ENCODE measurements around the gene KIF5C. TPM values are rescaled to one million over a fixed set of nuclear protein-coding genes. Genes with fewer than 3 reads are reported as not detected.

The KIF5C gene
- total RNA-seq, 2 donors from 2014 or later, result 0.95 to 1.3 TPM

GRCh38 chr2:149049142-149049541 lies 174.1 kb downstream of the KIF5C start:
- intact Hi-C loops (cut with DNase I), result no loop called here

GRCh38 chr2:149050188-149050587 lies 175.2 kb downstream of the KIF5C start:
- intact Hi-C loops (cut with DNase I), result no loop called here
- no peak for DNase-seq (ENCODE audit: low spot score)

More at GRCh38 chr2:149049142-149049541, 174.1 kb downstream of the KIF5C start:
- DNase-seq (ENCODE audit: low spot score), result no peak

GRCh38 chr2:149055751-149056150 lies 180.7 kb downstream of the KIF5C start:
- no peak for DNase-seq (ENCODE audit: low spot score)
- intact Hi-C loops (cut with DNase I), result no loop called here

GRCh38 chr2:149056541-149057255 lies 181.7 kb downstream of the KIF5C start:
- intact Hi-C loops (cut with DNase I), result no loop called here

GRCh38 chr2:149057401-149057800 lies 182.4 kb downstream of the KIF5C start:
- intact Hi-C loops (cut with DNase I), result no loop called here
- DNase-seq (ENCODE audit: low spot score), result no peak

More at GRCh38 chr2:149056541-149057255, 181.7 kb downstream of the KIF5C start:
- DNase-seq (ENCODE audit: low spot score), result no peak

- no peak for DNase-seq (ENCODE audit: low spot score)
- intact Hi-C loops (cut with DNase I), result no loop called here
Observed at GRCh38 chr2:149058936-149059335, 183.9 kb downstream of the KIF5C start.

- intact Hi-C loops (cut with DNase I), result no loop called here
- DNase-seq (ENCODE audit: low spot score), result no peak
Observed at GRCh38 chr2:149059822-149060221, 184.8 kb downstream of the KIF5C start.

GRCh38 chr2:149061133-149061745 lies 186.2 kb downstream of the KIF5C start:
- intact Hi-C loops (cut with DNase I), result no loop called here
- no peak for DNase-seq (ENCODE audit: low spot score)

GRCh38 chr2:149062531-149062930 lies 187.5 kb downstream of the KIF5C start:
- intact Hi-C loops (cut with DNase I), result no loop called here
- no peak for DNase-seq (ENCODE audit: low spot score)

- intact Hi-C loops (cut with DNase I), result no loop called here
Observed at GRCh38 chr2:149063177-149063576, 188.2 kb downstream of the KIF5C start.

GRCh38 chr2:149064365-149064841 lies 189.4 kb downstream of the KIF5C start:
- DNase-seq (ENCODE audit: low spot score), result no peak
- intact Hi-C loops (cut with DNase I), result no loop called here

More at GRCh38 chr2:149063177-149063576, 188.2 kb downstream of the KIF5C start:
- no peak for DNase-seq (ENCODE audit: low spot score)

GRCh38 chr2:149064856-149065630 lies 190.0 kb downstream of the KIF5C start:
- no peak for DNase-seq (ENCODE audit: low spot score)
- intact Hi-C loops (cut with DNase I), result no loop called here

GRCh38 chr2:149068225-149068995 lies 193.4 kb downstream of the KIF5C start:
- intact Hi-C loops (cut with DNase I), result no loop called here
- no peak for DNase-seq (ENCODE audit: low spot score)

GRCh38 chr2:149068996-149069888 lies 194.2 kb downstream of the KIF5C start:
- no peak for DNase-seq (ENCODE audit: low spot score)
- intact Hi-C loops (cut with DNase I), result no loop called here

- intact Hi-C loops (cut with DNase I), result no loop called here
- no peak for DNase-seq (ENCODE audit: low spot score)
Observed at GRCh38 chr2:149070681-149071320, 195.8 kb downstream of the KIF5C start.

- intact Hi-C loops (cut with DNase I), result no loop called here
- no peak for DNase-seq (ENCODE audit: low spot score)
Observed at GRCh38 chr2:149075105-149075504, 200.1 kb downstream of the KIF5C start.

- DNase-seq (ENCODE audit: low spot score), result no peak
- intact Hi-C loops (cut with DNase I), result no loop called here
Observed at GRCh38 chr2:149075853-149076252, 200.8 kb downstream of the KIF5C start.

Measured in posterior vena cava (tissue), 2 donors.